ENCODE measurements around the gene FGF14. TPM values are rescaled to one million over a fixed set of nuclear protein-coding genes. Genes with fewer than 3 reads are reported as not detected.

Gene FGF14
- total and polyA plus RNA-seq, 2 experiments from 2014 or later, result 0.03 TPM; not detected in 1

- Histone ChIP-seq H3K9me2 (ENCODE audit: insufficient read depth) (no peaks in the 10 kb centered on the region), H3K36me3 (ENCODE audit: insufficient read depth) (no peaks in the 10 kb centered on the region), H3F3A (replicated peaks; ENCODE audit: low read depth) (no peaks in the 10 kb centered on the region), H3K4me3 (no peak overlapping the region), H3K27me3 (ENCODE audit: insufficient read depth) (no peaks in the 10 kb centered on the region), H4K20me1 (replicated peaks; ENCODE audit: insufficient read depth) (no peaks in the 10 kb centered on the region), H2AFZ (no peak overlapping the region), H3K4me2 (no peak overlapping the region), H3K4me1 (ENCODE audit: insufficient read depth) (no peaks in the 10 kb centered on the region), H3K27ac (ENCODE audit: low read depth) (no peak overlapping the region), H3K79me2 (replicated peaks; ENCODE audit: insufficient read depth) (no peaks in the 10 kb centered on the region)
- TF ChIP-seq, protein P1, sequence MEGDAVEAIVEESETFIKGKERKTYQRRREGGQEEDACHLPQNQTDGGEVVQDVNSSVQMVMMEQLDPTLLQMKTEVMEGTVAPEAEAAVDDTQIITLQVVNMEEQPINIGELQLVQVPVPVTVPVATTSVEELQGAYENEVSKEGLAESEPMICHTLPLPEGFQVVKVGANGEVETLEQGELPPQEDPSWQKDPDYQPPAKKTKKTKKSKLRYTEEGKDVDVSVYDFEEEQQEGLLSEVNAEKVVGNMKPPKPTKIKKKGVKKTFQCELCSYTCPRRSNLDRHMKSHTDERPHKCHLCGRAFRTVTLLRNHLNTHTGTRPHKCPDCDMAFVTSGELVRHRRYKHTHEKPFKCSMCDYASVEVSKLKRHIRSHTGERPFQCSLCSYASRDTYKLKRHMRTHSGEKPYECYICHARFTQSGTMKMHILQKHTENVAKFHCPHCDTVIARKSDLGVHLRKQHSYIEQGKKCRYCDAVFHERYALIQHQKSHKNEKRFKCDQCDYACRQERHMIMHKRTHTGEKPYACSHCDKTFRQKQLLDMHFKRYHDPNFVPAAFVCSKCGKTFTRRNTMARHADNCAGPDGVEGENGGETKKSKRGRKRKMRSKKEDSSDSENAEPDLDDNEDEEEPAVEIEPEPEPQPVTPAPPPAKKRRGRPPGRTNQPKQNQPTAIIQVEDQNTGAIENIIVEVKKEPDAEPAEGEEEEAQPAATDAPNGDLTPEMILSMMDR (conservative IDR thresholded peaks at IDR 0.05; ENCODE audit: low read depth in 2 of 2), result no peak
- no peak for TF ChIP-seq NANOG (IDR thresholded peaks at IDR 0.05; ENCODE audit: borderline replicate concordance)
- TF ChIP-seq CREB1 (CRISPR knock-in tag; IDR thresholded peaks at IDR 0.05; ENCODE audit: low read depth), result no peak
- TF ChIP-seq JUNB (IDR thresholded peaks at IDR 0.05; ENCODE audit: unreplicated experiment), result no peak
- no peak for TF ChIP-seq REST (IDR thresholded peaks at IDR 0.05; ENCODE audit: unreplicated experiment)
- no peak for TF ChIP-seq EZH2phosphoT487 (IDR thresholded peaks at IDR 0.05; ENCODE audit: unreplicated experiment)
- no peak for TF ChIP-seq POLR2AphosphoS5 (IDR thresholded peaks at IDR 0.05; ENCODE audit: low read depth)
- TF ChIP-seq EZH2 (IDR thresholded peaks at IDR 0.05; ENCODE audit: low read depth, unreplicated experiment), result no peak
- no peak for TF ChIP-seq STAT1 (IDR thresholded peaks at IDR 0.05; ENCODE audit: unreplicated experiment)
- TF ChIP-seq, protein P2, sequence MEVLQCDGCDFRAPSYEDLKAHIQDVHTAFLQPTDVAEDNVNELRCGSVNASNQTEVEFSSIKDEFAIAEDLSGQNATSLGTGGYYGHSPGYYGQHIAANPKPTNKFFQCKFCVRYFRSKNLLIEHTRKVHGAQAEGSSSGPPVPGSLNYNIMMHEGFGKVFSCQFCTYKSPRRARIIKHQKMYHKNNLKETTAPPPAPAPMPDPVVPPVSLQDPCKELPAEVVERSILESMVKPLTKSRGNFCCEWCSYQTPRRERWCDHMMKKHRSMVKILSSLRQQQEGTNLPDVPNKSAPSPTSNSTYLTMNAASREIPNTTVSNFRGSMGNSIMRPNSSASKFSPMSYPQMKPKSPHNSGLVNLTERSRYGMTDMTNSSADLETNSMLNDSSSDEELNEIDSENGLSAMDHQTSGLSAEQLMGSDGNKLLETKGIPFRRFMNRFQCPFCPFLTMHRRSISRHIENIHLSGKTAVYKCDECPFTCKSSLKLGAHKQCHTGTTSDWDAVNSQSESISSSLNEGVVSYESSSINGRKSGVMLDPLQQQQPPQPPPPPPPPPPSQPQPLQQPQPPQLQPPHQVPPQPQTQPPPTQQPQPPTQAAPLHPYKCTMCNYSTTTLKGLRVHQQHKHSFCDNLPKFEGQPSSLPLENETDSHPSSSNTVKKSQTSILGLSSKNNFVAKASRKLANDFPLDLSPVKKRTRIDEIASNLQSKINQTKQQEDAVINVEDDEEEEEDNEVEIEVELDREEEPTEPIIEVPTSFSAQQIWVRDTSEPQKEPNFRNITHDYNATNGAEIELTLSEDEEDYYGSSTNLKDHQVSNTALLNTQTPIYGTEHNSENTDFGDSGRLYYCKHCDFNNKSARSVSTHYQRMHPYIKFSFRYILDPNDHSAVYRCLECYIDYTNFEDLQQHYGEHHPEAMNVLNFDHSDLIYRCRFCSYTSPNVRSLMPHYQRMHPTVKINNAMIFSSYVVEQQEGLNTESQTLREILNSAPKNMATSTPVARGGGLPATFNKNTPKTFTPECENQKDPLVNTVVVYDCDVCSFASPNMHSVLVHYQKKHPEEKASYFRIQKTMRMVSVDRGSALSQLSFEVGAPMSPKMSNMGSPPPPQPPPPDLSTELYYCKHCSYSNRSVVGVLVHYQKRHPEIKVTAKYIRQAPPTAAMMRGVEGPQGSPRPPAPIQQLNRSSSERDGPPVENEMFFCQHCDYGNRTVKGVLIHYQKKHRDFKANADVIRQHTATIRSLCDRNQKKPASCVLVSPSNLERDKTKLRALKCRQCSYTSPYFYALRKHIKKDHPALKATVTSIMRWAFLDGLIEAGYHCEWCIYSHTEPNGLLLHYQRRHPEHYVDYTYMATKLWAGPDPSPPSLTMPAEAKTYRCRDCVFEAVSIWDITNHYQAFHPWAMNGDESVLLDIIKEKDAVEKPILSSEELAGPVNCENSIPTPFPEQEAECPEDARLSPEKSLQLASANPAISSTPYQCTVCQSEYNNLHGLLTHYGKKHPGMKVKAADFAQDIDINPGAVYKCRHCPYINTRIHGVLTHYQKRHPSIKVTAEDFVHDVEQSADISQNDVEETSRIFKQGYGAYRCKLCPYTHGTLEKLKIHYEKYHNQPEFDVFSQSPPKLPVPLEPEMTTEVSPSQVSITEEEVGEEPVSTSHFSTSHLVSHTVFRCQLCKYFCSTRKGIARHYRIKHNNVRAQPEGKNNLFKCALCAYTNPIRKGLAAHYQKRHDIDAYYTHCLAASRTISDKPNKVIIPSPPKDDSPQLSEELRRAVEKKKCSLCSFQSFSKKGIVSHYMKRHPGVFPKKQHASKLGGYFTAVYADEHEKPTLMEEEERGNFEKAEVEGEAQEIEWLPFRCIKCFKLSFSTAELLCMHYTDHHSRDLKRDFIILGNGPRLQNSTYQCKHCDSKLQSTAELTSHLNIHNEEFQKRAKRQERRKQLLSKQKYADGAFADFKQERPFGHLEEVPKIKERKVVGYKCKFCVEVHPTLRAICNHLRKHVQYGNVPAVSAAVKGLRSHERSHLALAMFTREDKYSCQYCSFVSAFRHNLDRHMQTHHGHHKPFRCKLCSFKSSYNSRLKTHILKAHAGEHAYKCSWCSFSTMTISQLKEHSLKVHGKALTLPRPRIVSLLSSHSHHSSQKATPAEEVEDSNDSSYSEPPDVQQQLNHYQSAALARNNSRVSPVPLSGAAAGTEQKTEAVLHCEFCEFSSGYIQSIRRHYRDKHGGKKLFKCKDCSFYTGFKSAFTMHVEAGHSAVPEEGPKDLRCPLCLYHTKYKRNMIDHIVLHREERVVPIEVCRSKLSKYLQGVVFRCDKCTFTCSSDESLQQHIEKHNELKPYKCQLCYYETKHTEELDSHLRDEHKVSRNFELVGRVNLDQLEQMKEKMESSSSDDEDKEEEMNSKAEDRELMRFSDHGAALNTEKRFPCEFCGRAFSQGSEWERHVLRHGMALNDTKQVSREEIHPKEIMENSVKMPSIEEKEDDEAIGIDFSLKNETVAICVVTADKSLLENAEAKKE (CRISPR knock-in tag; IDR thresholded peaks at IDR 0.05), result no peak
- peak overlapping the region; percentile 37; the same call in 1 of the 2 replicates for H3K27ac Mint-ChIP-seq
- ATAC-seq (no peak), DNase-seq (ENCODE audit: low spot score) (no peak)
- H3K36me3 Mint-ChIP-seq (ENCODE audit: low read depth), result no peaks in the 10 kb centered on the region; the same call in 2 of the 3 replicates
- H3K27me3 Mint-ChIP-seq (ENCODE audit: insufficient read depth, low read depth, poor library complexity), result no peaks in the 10 kb centered on the region
- H3K4me1 Mint-ChIP-seq, result peaks cover 3% of the 10 kb centered on the region; the same call in 2 of the 3 replicates
- no peak overlapping the region for H3K4me3 Mint-ChIP-seq
- H3K9me3 Mint-ChIP-seq, result no peaks in the 10 kb centered on the region; the same call in 2 of the 3 replicates
Measured at GRCh38 chr13:102195566-102196462, 206.0 kb downstream of the FGF14 start.

Data from GM23338 (cell line).